MM.1S (cell line): ENCODE results near the gene UNC13C.

Source experiments
- DNase-seq: peaks from one replicate; pipeline ENCODE4 v3.0.0-alpha.2; 2015
- H2AFZ ChIP-seq: fragments of 300-600 bp; sonication (generic); 2 replicates; pipeline ENCODE4 v1.6.0; 2016; ENCODE audit warnings: antibody characterized with exemption, low read length
- H3F3A ChIP-seq: fragments of 300-600 bp; sonication (generic); 2 replicates; pipeline ENCODE4 v1.6.1; 2016; ENCODE audit warnings: mild to moderate bottlenecking, antibody characterized with exemption, low read length, moderate library complexity, mixed read lengths; ENCODE audit not compliant: insufficient read depth
- H3K27ac ChIP-seq: fragments of 300-600 bp; sonication (generic); 2 replicates; pipeline ENCODE4 v1.5.1; 2016; ENCODE audit warnings: mild to moderate bottlenecking, low read length
- H3K27me3 ChIP-seq: fragments of 300-600 bp; sonication (generic); replicated peaks from 2 replicates; pipeline ENCODE4 v1.6.0; 2016; ENCODE audit warnings: low read length; ENCODE audit not compliant: insufficient read depth
- H3K36me3 ChIP-seq: fragments of 300-600 bp; sonication (generic); replicated peaks from 2 replicates; pipeline ENCODE4 v1.6.1; 2016; ENCODE audit warnings: mild to moderate bottlenecking, low read length, mixed read lengths; ENCODE audit not compliant: insufficient read depth
- H3K4me1 ChIP-seq: fragments of 300-600 bp; sonication (generic); 2 replicates; pipeline ENCODE4 v1.6.1; 2016; ENCODE audit warnings: low read length, mixed read lengths
- H3K4me2 ChIP-seq: fragments of 300-600 bp; sonication (generic); 2 replicates; pipeline ENCODE4 v1.6.0; 2016; ENCODE audit warnings: low read depth, low read length
- H3K4me3 ChIP-seq: fragments of 300-600 bp; sonication (generic); 2 replicates; pipeline ENCODE4 v1.5.1; 2016; ENCODE audit warnings: low read length, mixed read lengths
- H3K79me2 ChIP-seq: fragments of 300-600 bp; sonication (generic); 2 replicates; pipeline ENCODE4 v1.6.1; 2016; ENCODE audit warnings: mixed run types, low read length, mixed read lengths
- H3K9ac ChIP-seq: fragments of 300-600 bp; sonication (generic); 2 replicates; pipeline ENCODE4 v1.6.1; 2016; ENCODE audit warnings: low read length, mixed read lengths
- H3K9me2 ChIP-seq: fragments of 300-600 bp; sonication (generic); replicated peaks from 2 replicates; pipeline ENCODE4 v1.6.1; 2016; ENCODE audit warnings: mild to moderate bottlenecking, low read length, mixed read lengths; ENCODE audit not compliant: insufficient read depth
- H3K9me3 ChIP-seq: fragments of 300-600 bp; sonication (generic); replicated peaks from 2 replicates; pipeline ENCODE4 v1.6.1; 2016; ENCODE audit warnings: mild to moderate bottlenecking, low read length, mixed read lengths; ENCODE audit not compliant: insufficient read depth
- H4K20me1 ChIP-seq: fragments of 300-600 bp; sonication (generic); 2 replicates; pipeline ENCODE4 v1.6.1; 2016; ENCODE audit warnings: mild to moderate bottlenecking, low read length, moderate library complexity, mixed read lengths; ENCODE audit not compliant: insufficient read depth
- CTCF ChIP-seq: fragments of 300-600 bp; sonication (generic); IDR thresholded peaks from 2 replicates; pipeline ENCODE4 v1.5.1; 2016; ENCODE audit warnings: antibody characterized with exemption, low read length, mixed read lengths
- EZH2 ChIP-seq: fragments of 300-600 bp; sonication (generic); optimal IDR thresholded peaks from 2 replicates; pipeline ENCODE3; 2017; ENCODE audit warnings: low read depth, mild to moderate bottlenecking, antibody characterized with exemption, low read length, mixed read lengths
- EZH2phosphoT487 ChIP-seq: fragments of 300-600 bp; sonication (generic); IDR thresholded peaks from 2 replicates; pipeline ENCODE4 v1.6.1; 2018; ENCODE audit warnings: antibody characterized with exemption, low read length

The UNC13C gene

GRCh38 chr15:54373332-54373731 is 395.1 kb downstream of the UNC13C start:
- TF ChIP-seq EZH2 (no peak), EZH2phosphoT487 (no peak), CTCF (no peak)

GRCh38 chr15:54374184-54374952 is 396.1 kb downstream of the UNC13C start:
- no peaks in the 10 kb centered on the region for H3K36me3 ChIP-seq
- H3K4me1 ChIP-seq: no peaks in the 10 kb centered on the region
- H3K9me2 ChIP-seq: no peaks in the 10 kb centered on the region
- no peak overlapping the region for H3K4me2 ChIP-seq
- no peaks in the 10 kb centered on the region for H3K9me3 ChIP-seq
- no peak for DNase-seq
- H2AFZ ChIP-seq: no peak overlapping the region
- no peak for TF ChIP-seq EZH2
- TF ChIP-seq CTCF: no peak
- TF ChIP-seq EZH2phosphoT487: no peak
- H4K20me1 ChIP-seq: no peaks in the 10 kb centered on the region
- no peaks in the 10 kb centered on the region for H3K79me2 ChIP-seq
- no peaks in the 10 kb centered on the region for H3K27me3 ChIP-seq
- no peaks in the 10 kb centered on the region for H3F3A ChIP-seq
- H3K4me3 ChIP-seq: no peak overlapping the region
- H3K9ac ChIP-seq: no peak overlapping the region
- no peak overlapping the region for H3K27ac ChIP-seq

More at GRCh38 chr15:54373332-54373731, 395.1 kb downstream of the UNC13C start:
- no peaks in the 10 kb centered on the region for H3K9me3 ChIP-seq
- H3K4me2 ChIP-seq: no peak overlapping the region
- no peaks in the 10 kb centered on the region for H3K27me3 ChIP-seq
- H2AFZ ChIP-seq: no peak overlapping the region
- H3K27ac ChIP-seq: no peak overlapping the region
- no peaks in the 10 kb centered on the region for H4K20me1 ChIP-seq
- no peaks in the 10 kb centered on the region for H3K79me2 ChIP-seq
- no peaks in the 10 kb centered on the region for H3K4me1 ChIP-seq
- H3K9ac ChIP-seq: no peak overlapping the region
- no peak for DNase-seq
- no peaks in the 10 kb centered on the region for H3K9me2 ChIP-seq
- no peaks in the 10 kb centered on the region for H3K36me3 ChIP-seq
- no peaks in the 10 kb centered on the region for H3F3A ChIP-seq
- H3K4me3 ChIP-seq: no peak overlapping the region

- no peaks in the 10 kb centered on the region for H3K36me3 ChIP-seq
- no peaks in the 10 kb centered on the region for H3K9me2 ChIP-seq
- no peaks in the 10 kb centered on the region for H3K27me3 ChIP-seq
- H3K4me1 ChIP-seq: no peaks in the 10 kb centered on the region
- no peaks in the 10 kb centered on the region for H3K79me2 ChIP-seq
- no peak overlapping the region for H3K9ac ChIP-seq
- H3K4me2 ChIP-seq: no peak overlapping the region; the same call in 1 of the 2 replicates
- TF ChIP-seq EZH2phosphoT487 (no peak), CTCF (no peak), EZH2 (no peak)
- H4K20me1 ChIP-seq: no peaks in the 10 kb centered on the region
- no peaks in the 10 kb centered on the region for H3K9me3 ChIP-seq
- no peak for DNase-seq
- no peak overlapping the region for H3K4me3 ChIP-seq
- H3K27ac ChIP-seq: no peak overlapping the region
- no peaks in the 10 kb centered on the region for H3F3A ChIP-seq
- H2AFZ ChIP-seq: 0 out of 2 replicates have a peak overlapping the region, but pooled peaks have one; percentile 32
These were observed 409.6 kb downstream of the UNC13C start for GRCh38 chr15:54387799-54388198.
